ENCODE data around the gene PSPC1. TPM values are rescaled to one million over a fixed set of nuclear protein-coding genes. Genes with fewer than 3 reads are reported as not detected.

PSPC1 gene
- total and polyA plus RNA-seq, 2 of the 13 experiments (the other 11 are each of a cell fraction or from before 2014, with no cell fraction given): 33.5 to 94.0 TPM

DNA sequence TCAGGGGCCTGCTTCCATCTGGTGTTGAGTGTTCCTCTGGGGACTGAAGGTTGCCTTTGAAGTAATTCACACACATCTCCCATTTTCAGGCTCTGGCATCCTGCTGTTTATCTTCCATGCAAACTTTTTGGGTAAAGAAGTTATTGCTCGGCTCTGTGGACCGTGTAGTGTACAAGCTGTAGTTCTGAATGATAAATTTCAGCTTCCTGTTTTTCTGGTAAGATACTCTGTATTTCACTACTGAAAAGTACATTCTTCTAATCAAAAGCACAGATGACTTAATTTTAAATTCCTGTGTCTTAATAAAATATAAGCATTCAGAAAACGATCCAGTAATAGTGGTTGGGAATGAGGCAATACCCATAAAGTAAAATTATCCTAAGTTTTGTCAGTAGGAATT is 112.6 kb downstream of the PSPC1 start:
- Histone ChIP-seq H3K36me3 (replicated peaks in 1 of 2; ENCODE audit: control insufficient read depth in 1 of 2, insufficient read depth in 2 of 2, low read length in 2 of 2) (peaks cover 16 to 61% of the 10 kb centered on the region in 2 experiments), H4K20me1 (ENCODE audit: insufficient read depth, low read length) (no peaks in the 10 kb centered on the region), H3K4me1 (ENCODE audit: insufficient read depth, low read length) (no peaks in the 10 kb centered on the region), H3K9ac (ENCODE audit: insufficient read depth, low read depth, low read length) (no peak overlapping the region), H3K27me3 (ENCODE audit: control insufficient read depth in 1 of 2, insufficient read depth in 2 of 2, low read length in 2 of 2) (no peaks in the 10 kb centered on the region), H3K9me3 (ENCODE audit: low read length) (no peaks in the 10 kb centered on the region), H3K4me2 (ENCODE audit: low read depth, low read length) (no peak overlapping the region), H3K4me3 (replicated peaks in 1 of 3; ENCODE audit: insufficient read depth in 1 of 3, low read depth in 2 of 3, low read length in 3 of 3) (no peak overlapping the region), H2AFZ (ENCODE audit: low read length) (no peak overlapping the region), H3K79me2 (ENCODE audit: insufficient read depth, low read length) (no peaks in the 10 kb centered on the region), H3K27ac (ENCODE audit: extremely low read length, insufficient read depth, low read length) (no peak overlapping the region)
- BruUV-seq (replicated peaks): no TSS peak
- DNase-seq (ENCODE audit: low spot score): no peak
- TF ChIP-seq ZFP37 (CRISPR knock-in tag; IDR thresholded peaks at IDR 0.05; ENCODE audit: borderline replicate concordance) (no peak), IKZF4 (CRISPR knock-in tag; IDR thresholded peaks at IDR 0.05; ENCODE audit: borderline replicate concordance, low read depth, not compliant biosample characterization) (no peak), ZNF563 (CRISPR knock-in tag; IDR thresholded peaks at IDR 0.05) (no peak)
- TF ChIP-seq, protein P1, sequence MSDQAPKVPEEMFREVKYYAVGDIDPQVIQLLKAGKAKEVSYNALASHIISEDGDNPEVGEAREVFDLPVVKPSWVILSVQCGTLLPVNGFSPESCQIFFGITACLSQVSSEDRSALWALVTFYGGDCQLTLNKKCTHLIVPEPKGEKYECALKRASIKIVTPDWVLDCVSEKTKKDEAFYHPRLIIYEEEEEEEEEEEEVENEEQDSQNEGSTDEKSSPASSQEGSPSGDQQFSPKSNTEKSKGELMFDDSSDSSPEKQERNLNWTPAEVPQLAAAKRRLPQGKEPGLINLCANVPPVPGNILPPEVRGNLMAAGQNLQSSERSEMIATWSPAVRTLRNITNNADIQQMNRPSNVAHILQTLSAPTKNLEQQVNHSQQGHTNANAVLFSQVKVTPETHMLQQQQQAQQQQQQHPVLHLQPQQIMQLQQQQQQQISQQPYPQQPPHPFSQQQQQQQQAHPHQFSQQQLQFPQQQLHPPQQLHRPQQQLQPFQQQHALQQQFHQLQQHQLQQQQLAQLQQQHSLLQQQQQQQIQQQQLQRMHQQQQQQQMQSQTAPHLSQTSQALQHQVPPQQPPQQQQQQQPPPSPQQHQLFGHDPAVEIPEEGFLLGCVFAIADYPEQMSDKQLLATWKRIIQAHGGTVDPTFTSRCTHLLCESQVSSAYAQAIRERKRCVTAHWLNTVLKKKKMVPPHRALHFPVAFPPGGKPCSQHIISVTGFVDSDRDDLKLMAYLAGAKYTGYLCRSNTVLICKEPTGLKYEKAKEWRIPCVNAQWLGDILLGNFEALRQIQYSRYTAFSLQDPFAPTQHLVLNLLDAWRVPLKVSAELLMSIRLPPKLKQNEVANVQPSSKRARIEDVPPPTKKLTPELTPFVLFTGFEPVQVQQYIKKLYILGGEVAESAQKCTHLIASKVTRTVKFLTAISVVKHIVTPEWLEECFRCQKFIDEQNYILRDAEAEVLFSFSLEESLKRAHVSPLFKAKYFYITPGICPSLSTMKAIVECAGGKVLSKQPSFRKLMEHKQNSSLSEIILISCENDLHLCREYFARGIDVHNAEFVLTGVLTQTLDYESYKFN (CRISPR knock-in tag; conservative IDR thresholded peaks at IDR 0.05): no peak
- intact Hi-C loops (cut with micrococcal nuclease; ENCODE audit: unreplicated experiment) (no loop called here), in situ Hi-C loops (cut with HindIII; ENCODE audit: extremely low pct_ligation_motif_present, low pct_unique_long_range_greater_than_20kb) (no loop called here)
- 67% methylated on average over 3 of the region's 3 CpGs for WGBS (ENCODE audit: low lambda C conversion rate)
- CTCF ChIA-PET (ENCODE audit: low intra/inter-chr PET ratio, low total read pairs): no interaction called here
- POLR2A ChIA-PET: no interaction called here
- ATAC-seq: no peak
- no peak for FAIRE-seq

DNA sequence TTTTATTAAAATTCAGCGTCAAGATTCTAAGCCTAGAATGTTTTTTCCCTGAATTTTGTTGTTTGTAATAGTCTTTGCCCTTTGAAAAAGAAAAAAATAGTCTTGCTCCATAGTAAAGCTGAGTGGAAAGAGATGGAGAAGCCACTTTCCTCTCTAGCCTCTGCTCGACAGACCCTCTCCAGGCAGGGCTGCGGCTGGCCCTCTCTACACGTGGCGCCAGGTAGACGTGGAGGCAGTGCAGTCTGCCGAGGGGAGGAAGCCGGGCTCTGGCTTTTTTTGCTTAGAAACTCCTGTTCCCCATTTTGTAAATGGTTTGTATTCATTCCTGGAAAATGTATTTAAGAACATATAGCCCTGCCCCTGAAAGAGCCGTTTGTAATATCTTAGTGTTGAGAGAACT is 114.0 kb downstream of the PSPC1 start:
- no peaks in the 10 kb centered on the region for H4K20me1 ChIP-seq (ENCODE audit: insufficient read depth, low read length)
- H3K4me1 ChIP-seq (ENCODE audit: insufficient read depth, low read length): no peaks in the 10 kb centered on the region
- FAIRE-seq: no peak
- H2AFZ ChIP-seq (ENCODE audit: low read length): no peak overlapping the region
- WGBS (ENCODE audit: low lambda C conversion rate): 98% methylated on average over 9 of the region's 9 CpGs
- CTCF ChIA-PET (ENCODE audit: low intra/inter-chr PET ratio, low total read pairs): no interaction called here
- H3K9me3 ChIP-seq (ENCODE audit: low read length): no peaks in the 10 kb centered on the region
- TF ChIP-seq ZNF24 (IDR thresholded peaks at IDR 0.05) (no peak), POLR2G (IDR thresholded peaks at IDR 0.05; ENCODE audit: low read depth, low read length) (0 out of 2 replicates have a peak, but pooled peaks have one; percentile 10), ARNTL (CRISPR knock-in tag; IDR thresholded peaks at IDR 0.05) (no peak), AGO2 (optimal IDR thresholded peaks at IDR 0.05; ENCODE audit: low read depth, low read length) (peak; percentile 38), FLYWCH1 (CRISPR knock-in tag; IDR thresholded peaks at IDR 0.05) (no peak), RBM22 (optimal IDR thresholded peaks at IDR 0.05; ENCODE audit: low read length) (peak; percentile 67), ZNF30 (CRISPR knock-in tag; IDR thresholded peaks at IDR 0.05) (no peak), SALL1 (CRISPR knock-in tag; IDR thresholded peaks at IDR 0.05) (no peak)
- H3K36me3 ChIP-seq (replicated peaks in 1 of 2; ENCODE audit: control insufficient read depth in 1 of 2, insufficient read depth in 2 of 2, low read length in 2 of 2): peaks cover 15 to 54% of the 10 kb centered on the region in 2 experiments
- POLR2A ChIA-PET: no interaction called here
- intact Hi-C loops (cut with micrococcal nuclease; ENCODE audit: unreplicated experiment): no loop called here
- no peak overlapping the region for H3K4me3 ChIP-seq (replicated peaks in 1 of 3; ENCODE audit: insufficient read depth in 1 of 3, low read depth in 2 of 3, low read length in 3 of 3)
- no peak overlapping the region for H3K9ac ChIP-seq (ENCODE audit: insufficient read depth, low read depth, low read length)
- no peaks in the 10 kb centered on the region for H3K27me3 ChIP-seq (ENCODE audit: control insufficient read depth in 1 of 2, insufficient read depth in 2 of 2, low read length in 2 of 2)
- DNase-seq (ENCODE audit: low spot score): no peak
- H3K79me2 ChIP-seq (ENCODE audit: insufficient read depth, low read length): no peaks in the 10 kb centered on the region
- in situ Hi-C loops (cut with HindIII; ENCODE audit: extremely low pct_ligation_motif_present, low pct_unique_long_range_greater_than_20kb): no loop called here
- no peak overlapping the region for H3K4me2 ChIP-seq (ENCODE audit: low read depth, low read length)
- BruUV-seq (replicated peaks): no TSS peak
- ATAC-seq: no peak
- H3K27ac ChIP-seq (ENCODE audit: extremely low read length, insufficient read depth, low read length): no peak overlapping the region
